Activated CD8-positive, alpha-beta memory T cell treated with anti-CD3 and anti-CD28 coated beads for 48 hours (primary cell): ENCODE data around the gene IFNLR1.

Experiments
- DNase-seq, 3 experiments: peaks; one replicate each; pipeline ENCODE4 v3.0.0-alpha.2; 2020; ENCODE audit warnings: low read depth in 2 of 3, low spot score in 2 of 3

Gene IFNLR1

DNA sequence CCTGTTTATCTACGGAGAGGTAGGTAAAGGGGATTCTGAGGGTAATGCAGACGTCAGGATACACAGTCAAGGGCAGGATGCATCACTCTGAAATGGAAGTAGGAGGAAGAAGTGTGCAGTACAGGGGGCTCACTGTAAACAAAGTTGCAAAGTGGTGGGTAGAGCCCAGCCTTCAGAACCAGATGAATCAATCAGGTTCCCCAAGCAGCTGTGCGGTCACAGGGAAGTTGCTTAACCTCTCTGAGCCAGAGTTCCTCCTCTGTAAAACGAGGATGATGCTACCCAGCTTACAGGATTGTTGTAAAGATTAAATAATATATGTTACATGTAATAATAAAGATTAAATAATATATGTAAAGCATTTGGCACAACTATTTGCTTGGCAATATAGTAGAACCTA lies 61.6 kb downstream of the IFNLR1 start:
- no peak for DNase-seq

DNA sequence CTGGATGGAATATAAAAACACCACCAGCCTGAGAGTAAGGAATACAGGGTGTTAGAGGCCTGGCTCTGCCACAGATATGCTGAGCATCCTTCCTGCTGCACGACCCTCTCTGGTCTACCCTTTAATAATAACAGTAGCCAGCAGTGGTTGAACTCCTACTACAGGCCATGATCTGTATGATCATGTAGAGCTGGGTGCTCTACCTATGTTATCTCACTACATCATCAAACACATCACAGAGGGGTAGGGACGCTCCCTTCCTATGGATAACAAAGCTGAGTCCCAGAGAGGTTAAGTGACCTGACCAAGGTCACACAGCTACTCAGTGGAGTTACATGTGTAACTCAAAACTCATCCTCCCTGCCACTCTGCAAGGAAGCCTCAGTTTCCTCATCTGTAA lies 62.1 kb downstream of the IFNLR1 start:
- no peak for DNase-seq

GRCh38 chr1:24123611-24124010 lies 63.5 kb downstream of the IFNLR1 start:
- DNase-seq, result no peak

- no peak for DNase-seq
These were observed 64.3 kb downstream of the IFNLR1 start for GRCh38 chr1:24122776-24123175.

GRCh38 chr1:24121406-24121805 lies 65.7 kb downstream of the IFNLR1 start:
- DNase-seq, result no peak

DNA sequence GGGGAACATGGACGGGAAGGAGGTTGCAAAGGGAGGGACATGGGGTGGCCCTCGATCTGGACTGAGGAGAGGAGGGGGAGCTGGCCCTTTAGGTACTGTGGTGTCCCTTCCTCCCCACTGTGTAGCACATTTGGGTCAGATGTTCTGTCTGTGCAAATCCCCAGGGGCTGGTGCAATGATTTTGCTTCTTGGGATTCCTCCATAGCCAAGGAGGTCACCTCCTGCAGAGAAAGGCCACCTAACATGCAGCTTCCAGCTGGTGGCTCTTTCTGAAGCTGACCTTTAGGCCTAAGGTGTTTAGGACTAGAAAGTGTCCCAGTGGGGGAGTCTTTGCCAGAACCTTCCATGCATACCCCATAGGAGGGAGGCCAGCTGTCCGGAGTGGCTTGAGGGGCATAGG lies 66.1 kb downstream of the IFNLR1 start:
- DNase-seq, result no peak

- no peak for DNase-seq
These were observed 67.0 kb downstream of the IFNLR1 start for GRCh38 chr1:24119859-24120756.

DNA sequence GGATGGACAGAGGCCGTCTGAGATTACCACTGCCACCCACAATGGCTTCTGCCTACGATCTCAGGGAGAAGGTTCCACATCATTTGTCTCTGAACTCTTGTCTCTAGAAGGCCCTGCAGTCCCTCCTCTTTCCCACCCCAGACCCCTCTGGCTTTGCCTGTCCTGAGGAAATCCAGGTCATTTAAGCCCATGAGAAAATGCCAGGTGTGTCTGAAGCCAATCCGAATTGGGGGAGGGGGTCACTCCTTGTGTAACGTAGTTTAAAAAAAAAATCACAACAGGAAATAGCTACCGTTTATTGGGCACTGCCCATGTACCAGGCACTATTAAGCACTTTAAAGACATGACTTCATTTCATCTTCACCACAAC lies 67.6 kb downstream of the IFNLR1 start:
- DNase-seq, result no peak

- DNase-seq, result no peak
These were observed 68.5 kb downstream of the IFNLR1 start for GRCh38 chr1:24118410-24119242.

DNA sequence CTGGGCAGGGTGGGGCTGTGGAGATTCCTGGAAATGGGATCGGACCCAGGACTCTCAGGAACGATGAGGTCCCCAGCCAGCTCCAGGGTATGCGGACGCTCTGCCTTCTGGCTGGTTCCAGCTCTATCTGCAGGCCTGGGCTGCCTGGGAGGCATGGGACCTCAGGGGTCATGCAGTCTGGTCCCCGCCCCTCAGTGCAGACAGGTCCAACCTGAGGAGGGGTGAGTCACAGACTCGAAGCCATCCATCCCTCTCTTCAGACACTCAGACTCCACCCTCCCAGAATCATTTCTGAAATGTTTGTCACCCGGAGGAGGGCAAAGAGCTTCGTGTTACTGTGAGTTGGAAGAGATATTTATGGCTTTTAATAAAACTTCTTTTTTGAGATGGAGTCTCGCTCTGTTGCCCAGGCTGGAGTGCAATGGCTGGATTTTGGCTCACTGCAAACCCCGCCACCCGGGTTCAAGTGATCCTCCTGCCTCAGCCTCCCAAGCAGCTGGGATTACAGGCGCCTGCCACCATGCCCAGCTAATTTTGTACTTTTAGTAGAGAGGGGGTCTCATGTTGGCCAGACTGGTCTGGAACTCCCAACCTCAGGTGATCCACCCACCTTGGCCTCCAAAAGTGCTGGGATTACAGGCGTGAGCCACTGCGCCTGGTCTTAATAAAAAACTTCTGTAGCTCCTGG lies 69.2 kb downstream of the IFNLR1 start:
- no peak for DNase-seq

DNA sequence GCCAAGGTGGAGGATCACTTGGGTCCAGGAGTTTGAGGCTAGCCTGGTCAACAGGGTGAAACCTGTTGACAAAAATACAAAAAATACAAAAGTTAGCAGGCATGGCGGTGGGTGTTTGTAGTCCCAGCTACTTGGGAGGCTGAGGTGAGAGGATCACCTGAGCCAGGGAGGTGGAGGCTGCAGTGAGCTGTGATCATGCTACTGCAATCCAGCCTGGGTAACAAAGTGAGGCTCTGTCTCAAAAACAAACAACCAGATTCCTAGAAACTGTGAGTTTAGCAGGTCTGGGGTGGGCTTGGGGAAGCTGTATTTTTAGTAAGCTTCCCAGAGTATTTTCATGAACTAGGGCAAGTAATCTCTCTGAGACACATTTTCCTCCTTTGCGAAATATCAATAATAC lies 70.0 kb downstream of the IFNLR1 start:
- DNase-seq, result no peak

DNA sequence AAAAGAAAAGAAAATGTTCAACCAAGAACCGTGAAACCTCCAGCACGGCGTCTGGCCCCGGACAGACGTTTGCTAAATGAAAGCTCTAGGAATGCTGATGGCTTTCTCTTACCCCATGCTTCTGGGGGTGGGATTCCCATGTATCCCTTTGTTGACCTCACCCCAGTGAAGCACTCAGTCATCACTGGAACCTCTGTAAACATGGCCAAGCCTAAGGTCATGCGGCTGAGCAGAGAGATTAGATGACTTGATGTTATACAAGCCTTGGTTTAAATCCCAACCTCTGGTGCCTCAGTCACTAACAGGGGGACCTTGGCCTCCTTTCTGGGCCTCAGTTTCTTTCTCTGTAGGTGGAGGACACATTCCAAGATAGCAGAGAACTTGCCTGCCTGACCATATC lies 72.3 kb downstream of the IFNLR1 start:
- no peak for DNase-seq

DNA sequence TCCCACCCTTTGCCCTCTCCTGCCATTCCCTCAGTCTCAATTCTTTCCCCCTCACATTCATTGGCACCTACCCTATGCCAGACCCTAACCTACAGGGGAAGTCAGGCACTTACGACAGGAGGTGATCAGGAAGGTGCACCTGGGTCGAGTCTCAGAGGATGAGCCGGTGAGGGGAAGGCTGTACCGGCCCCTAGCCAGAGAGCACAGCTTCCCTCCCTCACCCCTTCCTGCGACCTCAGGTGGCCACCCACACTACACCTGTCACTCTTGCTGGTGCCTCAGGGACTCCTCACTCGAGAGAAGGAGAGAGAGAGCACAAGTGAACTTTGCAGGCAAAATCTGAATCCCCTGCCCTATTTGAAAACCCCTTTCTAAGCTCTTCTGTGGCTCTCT lies 73.5 kb downstream of the IFNLR1 start:
- DNase-seq, result no peak

DNA sequence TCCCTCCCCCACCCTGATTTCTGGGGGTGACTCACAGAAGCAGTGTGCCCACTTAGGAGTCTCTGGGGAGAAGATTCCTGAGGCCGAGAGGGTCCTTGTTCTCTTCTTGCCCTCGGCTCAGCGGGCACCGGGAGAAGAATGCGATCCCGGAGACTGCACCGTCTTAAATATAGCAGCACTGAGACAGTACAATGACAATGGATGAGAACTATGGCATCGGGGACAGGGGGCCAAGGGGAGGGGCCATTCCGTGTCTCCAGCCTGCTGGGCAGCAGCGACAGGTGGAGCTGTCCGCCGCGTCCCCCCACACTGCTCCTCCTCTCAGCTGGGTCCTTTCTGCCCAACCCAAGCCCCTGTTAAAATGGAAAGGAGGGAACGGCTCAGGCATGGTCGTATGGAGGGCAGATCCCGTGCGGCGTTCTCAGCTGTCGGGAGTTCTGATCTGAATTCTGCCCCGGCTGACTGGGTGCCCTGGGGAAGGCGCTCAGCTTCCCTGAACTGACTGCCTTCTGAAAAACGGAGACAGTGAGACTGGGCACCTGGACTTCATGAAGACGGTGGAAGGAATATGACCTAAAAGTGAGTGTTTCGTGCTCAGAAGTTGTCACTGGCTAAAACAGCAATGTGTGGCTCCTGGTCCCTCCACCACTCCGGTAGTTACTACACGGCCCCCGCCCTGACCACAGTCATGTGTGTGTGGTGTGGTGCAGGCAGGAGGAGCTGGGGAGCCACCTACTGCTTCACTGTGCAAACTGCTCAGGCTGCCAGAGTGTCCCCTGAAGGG lies 74.9 kb downstream of the IFNLR1 start, which contains the start of gene MYOM3:
TSS of gene MYOM3 (minus strand) at position 140 of the 784 bp plus-strand sequence. CDS start 3,499 bp downstream, outside the sequence.
- peak; percentile 12 to 38 (median 16) for DNase-seq

DNA sequence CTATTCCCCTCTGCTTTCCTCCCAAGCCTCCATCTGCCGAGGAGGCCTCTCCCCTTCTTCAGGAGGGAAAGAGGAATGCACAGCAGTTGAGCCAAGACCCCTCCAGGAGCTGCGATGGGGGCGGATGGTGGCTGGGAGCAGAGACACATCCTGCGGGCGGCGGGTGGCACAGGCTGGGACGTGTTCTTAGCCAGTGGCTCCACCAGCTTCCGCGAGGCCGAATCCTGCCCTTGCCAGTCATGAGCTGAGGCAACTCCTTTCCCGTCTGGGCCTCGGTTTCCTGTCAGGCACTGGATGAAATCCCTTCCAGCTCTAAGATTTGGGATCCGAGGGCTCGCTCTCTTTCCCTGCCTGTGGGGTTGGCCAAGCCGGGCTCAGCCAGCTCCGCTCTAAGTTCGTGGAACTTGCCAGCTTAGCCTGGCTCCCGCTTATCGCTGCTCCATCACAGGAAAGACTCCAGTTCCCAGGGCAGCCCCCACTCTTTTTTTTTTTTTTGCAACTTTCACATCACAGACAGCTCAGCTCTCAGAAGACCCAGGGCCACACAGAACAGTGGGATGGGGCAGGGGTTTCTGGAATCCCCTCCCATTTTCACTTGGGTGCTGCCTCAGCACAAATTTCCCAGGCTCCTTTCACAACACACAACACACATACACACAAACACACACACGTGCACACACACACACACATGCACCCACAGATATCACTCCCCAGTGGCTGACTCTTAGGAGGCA lies 75.7 kb downstream of the IFNLR1 start:
- no peak for DNase-seq

GRCh38 chr1:24110642-24111261 lies 76.3 kb downstream of the IFNLR1 start:
- DNase-seq, result no peak

DNA sequence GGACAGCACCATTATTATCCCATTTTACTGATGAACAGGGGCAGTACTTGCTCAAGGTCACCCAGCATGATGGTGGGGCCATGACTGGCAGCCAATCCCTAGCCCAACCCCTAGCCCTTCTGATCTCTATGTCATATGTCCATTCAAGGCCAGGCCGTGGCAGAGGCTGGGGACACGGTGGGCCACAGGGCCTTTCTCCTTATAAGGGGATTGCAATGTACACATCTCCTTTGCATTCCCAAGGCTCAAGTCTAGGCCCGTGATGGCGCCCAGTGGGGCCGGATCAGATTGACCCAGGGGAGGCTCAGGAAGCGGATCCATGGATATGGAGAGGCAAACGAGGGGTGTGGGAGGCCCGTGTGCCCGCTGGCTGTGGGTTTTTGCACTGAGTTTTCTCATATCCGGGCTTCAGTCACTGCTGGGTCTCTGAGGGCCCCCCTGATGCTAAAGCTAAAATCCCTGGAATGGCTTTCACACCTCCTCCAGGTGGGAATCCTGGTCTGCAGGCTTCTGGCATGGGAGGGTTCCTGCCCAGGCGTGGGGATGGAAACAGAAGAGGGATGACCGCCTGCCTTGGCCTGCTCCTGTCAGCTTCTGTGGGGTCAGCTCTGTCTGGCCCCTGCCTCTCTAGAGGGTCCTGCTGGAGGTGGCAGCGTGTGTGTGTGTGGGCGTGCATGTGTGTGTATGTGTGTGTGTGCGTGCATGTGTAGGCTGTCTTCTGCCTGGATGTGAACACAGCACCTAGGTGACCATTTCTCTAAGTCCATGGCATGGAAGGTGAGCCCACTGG lies 77.2 kb downstream of the IFNLR1 start:
- DNase-seq, result no peak

GRCh38 chr1:24109166-24109483 lies 78.0 kb downstream of the IFNLR1 start:
- DNase-seq, result no peak
